ENCODE measurements around the gene ZC3H18.

The ZC3H18 gene

DNA sequence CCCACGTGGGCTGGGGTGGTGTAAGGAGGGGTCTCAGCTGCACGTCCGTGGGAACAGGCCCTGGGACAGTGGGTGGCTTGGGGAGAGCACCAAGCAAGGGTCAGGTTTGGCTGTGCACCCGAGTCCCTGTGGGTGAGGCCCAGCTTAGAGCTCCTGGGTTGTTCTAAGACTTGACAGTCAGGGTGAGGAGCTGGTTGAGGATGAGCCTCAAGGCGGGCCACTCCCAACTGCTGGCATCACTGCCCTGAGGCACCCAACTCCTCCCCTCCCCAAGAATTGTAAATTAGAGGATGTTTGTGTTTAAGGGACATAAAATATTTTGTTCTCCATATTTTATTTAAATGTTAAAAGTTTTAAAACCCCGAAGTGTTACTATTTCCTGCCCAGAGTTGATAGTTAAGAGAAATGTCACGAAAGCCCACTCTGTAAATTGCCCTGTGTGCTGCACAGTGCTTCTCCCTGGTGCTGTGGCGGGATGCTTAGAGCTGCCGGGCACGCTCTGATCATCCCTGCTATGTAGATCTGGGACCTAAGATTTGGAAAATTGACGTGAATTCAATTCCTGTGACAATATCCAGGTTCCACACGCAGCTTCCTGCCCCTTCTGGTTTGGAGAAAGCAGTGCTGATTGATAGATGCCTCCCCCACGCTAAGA lies 15.9 kb downstream of the ZC3H18 start:
- peaks cover 92% of the 10 kb centered on the region for H3K36me3 ChIP-seq (ENCODE audit: insufficient read depth, insufficient read length, low read length)
- no peak for DNase-seq (ENCODE audit: low read depth, low spot score)
- TF ChIP-seq ZNF274 (IDR thresholded peaks at IDR 0.05; ENCODE audit: low read depth, low read length) (no peak), SUZ12 (IDR thresholded peaks at IDR 0.05; ENCODE audit: extremely low read depth, insufficient read depth, insufficient read length) (no peak), YY1 (IDR thresholded peaks at IDR 0.05; ENCODE audit: insufficient read depth, insufficient read length) (no peak)
- H3K27me3 ChIP-seq (ENCODE audit: insufficient read depth, insufficient read length), result no peaks in the 10 kb centered on the region
- H3K9ac ChIP-seq (ENCODE audit: insufficient read length, low read depth), result no peak overlapping the region
- H3K4me1 ChIP-seq (ENCODE audit: insufficient read depth, insufficient read length), result no peaks in the 10 kb centered on the region
- no peaks in the 10 kb centered on the region for H3K9me3 ChIP-seq (ENCODE audit: insufficient read depth, low read length)
- no peak overlapping the region for H3K4me3 ChIP-seq (ENCODE audit: insufficient read length, low read depth)

- Histone ChIP-seq H3K4me3 (ENCODE audit: insufficient read length, low read depth) (no peak overlapping the region), H3K36me3 (ENCODE audit: insufficient read depth, insufficient read length, low read length) (peaks cover 89% of the 10 kb centered on the region), H3K4me1 (ENCODE audit: insufficient read depth, insufficient read length) (peaks cover under 1% of the 10 kb centered on the region), H3K9ac (ENCODE audit: insufficient read length, low read depth) (no peak overlapping the region), H3K9me3 (ENCODE audit: insufficient read depth, low read length) (no peaks in the 10 kb centered on the region), H3K27me3 (ENCODE audit: insufficient read depth, insufficient read length) (no peaks in the 10 kb centered on the region)
- no peak for DNase-seq (ENCODE audit: low read depth, low spot score)
- no peak for TF ChIP-seq YY1 (IDR thresholded peaks at IDR 0.05; ENCODE audit: insufficient read depth, insufficient read length)
- TF ChIP-seq ZNF274 (IDR thresholded peaks at IDR 0.05; ENCODE audit: low read depth, low read length), result no peak
- no peak for TF ChIP-seq SUZ12 (IDR thresholded peaks at IDR 0.05; ENCODE audit: extremely low read depth, insufficient read depth, insufficient read length)
These were observed 17.9 kb downstream of the ZC3H18 start for GRCh38 chr16:88588148-88588547.

DNA sequence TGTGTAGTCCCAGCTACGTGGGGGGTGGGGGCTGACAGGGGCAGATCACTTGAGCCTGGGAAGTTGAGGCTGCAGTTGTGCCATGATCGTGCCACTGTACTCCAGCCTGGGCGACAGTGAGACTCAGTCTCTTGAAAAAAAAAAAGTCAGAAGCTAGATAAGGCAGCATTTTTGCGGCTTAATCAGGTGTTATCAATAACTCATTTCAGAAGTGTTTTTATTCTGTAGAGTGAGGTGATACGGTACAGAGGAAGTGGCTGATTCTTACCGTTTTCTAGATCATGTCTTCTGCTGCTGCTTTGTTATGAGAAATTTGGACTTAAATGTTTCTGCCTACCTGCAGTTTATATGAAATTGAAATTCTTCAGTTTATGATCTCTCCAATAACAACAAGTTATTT lies 18.6 kb downstream of the ZC3H18 start:
- Histone ChIP-seq H3K4me3 (ENCODE audit: insufficient read length, low read depth) (no peak overlapping the region), H3K36me3 (ENCODE audit: insufficient read depth, insufficient read length, low read length) (peaks cover 89% of the 10 kb centered on the region), H3K4me1 (ENCODE audit: insufficient read depth, insufficient read length) (peaks cover 2% of the 10 kb centered on the region), H3K27me3 (ENCODE audit: insufficient read depth, insufficient read length) (no peaks in the 10 kb centered on the region), H3K9ac (ENCODE audit: insufficient read length, low read depth) (no peak overlapping the region), H3K9me3 (ENCODE audit: insufficient read depth, low read length) (no peaks in the 10 kb centered on the region)
- DNase-seq (ENCODE audit: low read depth, low spot score), result no peak
- TF ChIP-seq ZNF274 (IDR thresholded peaks at IDR 0.05; ENCODE audit: low read depth, low read length) (no peak), SUZ12 (IDR thresholded peaks at IDR 0.05; ENCODE audit: extremely low read depth, insufficient read depth, insufficient read length) (no peak), YY1 (IDR thresholded peaks at IDR 0.05; ENCODE audit: insufficient read depth, insufficient read length) (no peak)

GRCh38 chr16:88589441-88589840 lies 19.2 kb downstream of the ZC3H18 start:
- Histone ChIP-seq H3K4me1 (ENCODE audit: insufficient read depth, insufficient read length) (peaks cover 2% of the 10 kb centered on the region), H3K27me3 (ENCODE audit: insufficient read depth, insufficient read length) (no peaks in the 10 kb centered on the region), H3K9me3 (ENCODE audit: insufficient read depth, low read length) (no peaks in the 10 kb centered on the region), H3K36me3 (ENCODE audit: insufficient read depth, insufficient read length, low read length) (peaks cover 91% of the 10 kb centered on the region), H3K9ac (ENCODE audit: insufficient read length, low read depth) (no peak overlapping the region), H3K4me3 (ENCODE audit: insufficient read length, low read depth) (no peak overlapping the region)
- TF ChIP-seq SUZ12 (IDR thresholded peaks at IDR 0.05; ENCODE audit: extremely low read depth, insufficient read depth, insufficient read length) (no peak), YY1 (IDR thresholded peaks at IDR 0.05; ENCODE audit: insufficient read depth, insufficient read length) (no peak), ZNF274 (IDR thresholded peaks at IDR 0.05; ENCODE audit: low read depth, low read length) (no peak)
- no peak for DNase-seq (ENCODE audit: low read depth, low spot score)

DNA sequence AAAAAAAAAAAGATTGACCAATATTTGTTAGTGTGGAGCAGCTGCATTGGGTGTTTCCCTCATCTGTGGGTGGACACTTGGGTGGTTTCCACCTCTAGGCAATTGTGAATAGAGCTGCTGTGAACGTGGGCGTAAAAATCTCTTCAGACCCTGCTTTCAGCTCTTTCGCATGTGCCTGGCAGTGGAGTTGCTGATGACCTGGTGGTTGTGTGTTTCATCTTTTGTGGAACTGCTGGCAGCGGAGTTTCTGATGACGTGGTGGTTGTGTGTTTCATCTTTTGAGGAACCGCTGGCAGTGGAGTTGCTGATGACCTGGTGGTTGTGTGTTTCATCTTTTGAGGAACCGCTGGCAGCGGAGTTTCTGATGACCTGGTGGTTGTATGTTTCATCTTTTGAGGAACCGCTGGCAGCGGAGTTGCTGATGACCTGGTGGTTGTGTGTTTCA lies 21.4 kb downstream of the ZC3H18 start:
- H3K27me3 ChIP-seq (ENCODE audit: insufficient read depth, insufficient read length), result no peaks in the 10 kb centered on the region
- no peak for DNase-seq (ENCODE audit: low read depth, low spot score)
- TF ChIP-seq SUZ12 (IDR thresholded peaks at IDR 0.05; ENCODE audit: extremely low read depth, insufficient read depth, insufficient read length) (no peak), YY1 (IDR thresholded peaks at IDR 0.05; ENCODE audit: insufficient read depth, insufficient read length) (no peak), ZNF274 (IDR thresholded peaks at IDR 0.05; ENCODE audit: low read depth, low read length) (no peak)
- no peaks in the 10 kb centered on the region for H3K9me3 ChIP-seq (ENCODE audit: insufficient read depth, low read length)
- peaks cover 2% of the 10 kb centered on the region for H3K4me1 ChIP-seq (ENCODE audit: insufficient read depth, insufficient read length)
- H3K4me3 ChIP-seq (ENCODE audit: insufficient read length, low read depth), result no peak overlapping the region
- peaks cover 76% of the 10 kb centered on the region for H3K36me3 ChIP-seq (ENCODE audit: insufficient read depth, insufficient read length, low read length)
- H3K9ac ChIP-seq (ENCODE audit: insufficient read length, low read depth), result no peak overlapping the region

GRCh38 chr16:88593061-88593460 lies 22.9 kb downstream of the ZC3H18 start:
- H3K36me3 ChIP-seq (ENCODE audit: insufficient read depth, insufficient read length, low read length), result peaks cover 66% of the 10 kb centered on the region
- peaks cover 2% of the 10 kb centered on the region for H3K4me1 ChIP-seq (ENCODE audit: insufficient read depth, insufficient read length)
- no peaks in the 10 kb centered on the region for H3K9me3 ChIP-seq (ENCODE audit: insufficient read depth, low read length)
- H3K4me3 ChIP-seq (ENCODE audit: insufficient read length, low read depth), result no peak overlapping the region
- no peak overlapping the region for H3K9ac ChIP-seq (ENCODE audit: insufficient read length, low read depth)
- TF ChIP-seq ZNF274 (IDR thresholded peaks at IDR 0.05; ENCODE audit: low read depth, low read length) (no peak), YY1 (IDR thresholded peaks at IDR 0.05; ENCODE audit: insufficient read depth, insufficient read length) (no peak), SUZ12 (IDR thresholded peaks at IDR 0.05; ENCODE audit: extremely low read depth, insufficient read depth, insufficient read length) (no peak)
- DNase-seq (ENCODE audit: low read depth, low spot score), result no peak
- no peaks in the 10 kb centered on the region for H3K27me3 ChIP-seq (ENCODE audit: insufficient read depth, insufficient read length)

GRCh38 chr16:88593489-88593888 lies 23.3 kb downstream of the ZC3H18 start:
- H3K36me3 ChIP-seq (ENCODE audit: insufficient read depth, insufficient read length, low read length), result peaks cover 66% of the 10 kb centered on the region
- peaks cover 2% of the 10 kb centered on the region for H3K4me1 ChIP-seq (ENCODE audit: insufficient read depth, insufficient read length)
- no peak for TF ChIP-seq ZNF274 (IDR thresholded peaks at IDR 0.05; ENCODE audit: low read depth, low read length)
- TF ChIP-seq SUZ12 (IDR thresholded peaks at IDR 0.05; ENCODE audit: extremely low read depth, insufficient read depth, insufficient read length), result no peak
- TF ChIP-seq YY1 (IDR thresholded peaks at IDR 0.05; ENCODE audit: insufficient read depth, insufficient read length), result no peak
- DNase-seq (ENCODE audit: low read depth, low spot score), result no peak
- no peaks in the 10 kb centered on the region for H3K27me3 ChIP-seq (ENCODE audit: insufficient read depth, insufficient read length)
- no peak overlapping the region for H3K4me3 ChIP-seq (ENCODE audit: insufficient read length, low read depth)
- no peaks in the 10 kb centered on the region for H3K9me3 ChIP-seq (ENCODE audit: insufficient read depth, low read length)
- H3K9ac ChIP-seq (ENCODE audit: insufficient read length, low read depth), result no peak overlapping the region
